GM23248 (cell line): ENCODE measurements around the gene FARP1.

ENCODE experiments used
- EZH2 ChIP-seq: fragments of 200-600 bp; sonication (generic); IDR thresholded peaks from 2 replicates; pipeline ENCODE4 v1.6.1; 2018; ENCODE audit warnings: antibody characterized with exemption, mild to moderate bottlenecking; ENCODE audit not compliant: insufficient read depth, poor library complexity, severe bottlenecking
- EZH2phosphoT487 ChIP-seq: fragments of 200-600 bp; sonication (generic); IDR thresholded peaks from 2 replicates; pipeline ENCODE4 v1.6.1; 2018; ENCODE audit warnings: antibody characterized with exemption, moderate library complexity, mild to moderate bottlenecking, low read depth; ENCODE audit not compliant: insufficient read depth

GRCh38 chr13:98432638-98433037, 289.7 kb downstream of the FARP1 start:
- TF ChIP-seq EZH2 (no peak), EZH2phosphoT487 (no peak)
